ES-I3 (cell line): Measurements from ENCODE around the gene BNC2.

Source experiments
- H3K36me3 ChIP-seq: 2 replicates; pipeline ENCODE4 v1.6.1; 2013; ENCODE audit warnings: mild to moderate bottlenecking, low read length, control low read depth, moderate library complexity; ENCODE audit not compliant: insufficient read depth
- H3K4me1 ChIP-seq: 2 replicates; pipeline ENCODE4 v1.6.1; 2013; ENCODE audit warnings: mild to moderate bottlenecking, control low read depth, low read length; ENCODE audit not compliant: insufficient read depth
- H3K9ac ChIP-seq: 2 replicates; pipeline ENCODE4 v1.6.1; 2013; ENCODE audit warnings: low read depth, mild to moderate bottlenecking, low read length, moderate library complexity
- H3K9me3 ChIP-seq: 2 replicates; pipeline ENCODE4 v1.6.1; 2013; ENCODE audit warnings: mild to moderate bottlenecking, low read length, moderate library complexity; ENCODE audit not compliant: control insufficient read depth, insufficient read depth

The BNC2 gene

DNA sequence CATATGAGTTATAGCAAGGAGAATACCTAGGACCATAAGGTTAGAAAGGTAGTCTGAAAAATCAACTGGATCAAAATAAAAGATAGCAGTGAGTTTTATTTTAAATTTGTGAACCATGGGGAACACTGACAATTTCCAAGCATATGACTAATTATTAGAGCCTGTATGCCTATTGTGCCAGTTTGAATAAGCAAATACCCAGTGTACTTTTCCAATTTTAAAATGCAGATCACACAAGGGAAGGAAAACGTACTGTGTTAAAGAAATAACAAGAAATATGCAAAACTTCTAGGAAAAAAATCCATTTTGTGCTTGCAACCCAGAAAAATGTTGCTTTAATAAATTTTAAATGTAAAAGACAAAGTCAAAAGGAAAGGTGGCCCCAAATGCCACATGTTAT is 257.4 kb downstream of the BNC2 start:
- H3K36me3 ChIP-seq = no peaks in the 10 kb centered on the region
- H3K9me3 ChIP-seq = no peaks in the 10 kb centered on the region
- H3K4me1 ChIP-seq = peaks cover 17% of the 10 kb centered on the region
- H3K9ac ChIP-seq = no peak overlapping the region

DNA sequence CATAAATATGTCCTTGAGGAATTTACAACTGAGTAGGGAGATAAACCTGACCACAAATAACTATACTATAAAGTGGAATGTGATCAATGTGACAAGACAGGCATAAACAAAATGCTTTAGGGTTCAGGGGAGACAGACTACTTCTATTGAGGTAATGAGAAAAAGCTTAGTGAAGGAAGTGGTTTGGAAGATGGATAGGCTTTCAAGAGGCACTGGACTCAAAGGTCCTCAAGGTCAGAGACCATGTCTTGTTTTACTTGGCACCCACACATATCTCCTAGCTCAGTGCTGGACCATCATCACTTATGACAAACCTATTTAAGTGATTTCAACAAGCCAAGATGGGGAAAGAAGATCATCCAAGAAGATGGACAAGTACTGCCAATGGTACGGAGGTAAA is 257.8 kb downstream of the BNC2 start:
- Histone ChIP-seq H3K9me3 (no peaks in the 10 kb centered on the region), H3K36me3 (no peaks in the 10 kb centered on the region), H3K9ac (no peak overlapping the region), H3K4me1 (peaks cover 17% of the 10 kb centered on the region)

DNA sequence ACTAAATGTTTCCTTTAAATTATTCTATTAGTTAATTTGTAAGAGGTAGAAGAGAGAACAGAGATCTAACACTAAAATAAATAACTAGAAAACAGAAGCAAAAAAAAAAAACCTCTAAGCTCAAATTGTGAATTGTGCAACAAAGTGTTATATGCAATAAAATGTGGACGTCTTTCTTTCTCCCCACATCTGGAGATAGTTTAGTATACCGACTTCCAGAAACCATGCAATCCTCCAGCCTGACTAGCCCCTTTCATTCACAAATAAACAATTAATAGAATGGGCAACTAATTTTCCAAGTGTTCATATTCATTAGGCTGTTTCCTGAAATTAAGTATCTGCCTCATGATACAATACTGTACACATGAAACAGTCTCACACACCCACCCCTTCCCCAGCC is 258.5 kb downstream of the BNC2 start:
- Histone ChIP-seq H3K9ac (no peak overlapping the region), H3K9me3 (no peaks in the 10 kb centered on the region), H3K36me3 (no peaks in the 10 kb centered on the region), H3K4me1 (peaks cover 17% of the 10 kb centered on the region)

DNA sequence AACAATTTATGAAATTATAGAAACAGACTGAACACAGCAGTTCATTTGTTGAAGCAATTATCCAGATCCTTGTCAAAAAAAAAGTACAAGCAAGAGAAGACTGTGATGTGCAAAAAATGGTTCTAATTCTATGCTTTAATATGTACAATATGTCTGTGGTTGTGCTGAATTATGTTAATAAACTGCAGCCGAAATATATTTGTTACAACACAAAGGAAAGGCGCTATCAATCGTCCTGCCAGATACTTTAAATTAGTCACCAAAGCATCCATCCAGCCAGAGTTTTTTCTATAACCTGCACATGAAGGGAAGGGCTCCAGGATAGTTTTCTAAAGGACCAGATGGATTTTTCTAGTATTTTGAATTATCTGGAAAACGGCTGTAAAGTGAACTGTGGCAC is 259.5 kb downstream of the BNC2 start:
- Histone ChIP-seq H3K36me3 (no peaks in the 10 kb centered on the region), H3K9ac (no peak overlapping the region), H3K4me1 (peaks cover 17% of the 10 kb centered on the region), H3K9me3 (no peaks in the 10 kb centered on the region)

DNA sequence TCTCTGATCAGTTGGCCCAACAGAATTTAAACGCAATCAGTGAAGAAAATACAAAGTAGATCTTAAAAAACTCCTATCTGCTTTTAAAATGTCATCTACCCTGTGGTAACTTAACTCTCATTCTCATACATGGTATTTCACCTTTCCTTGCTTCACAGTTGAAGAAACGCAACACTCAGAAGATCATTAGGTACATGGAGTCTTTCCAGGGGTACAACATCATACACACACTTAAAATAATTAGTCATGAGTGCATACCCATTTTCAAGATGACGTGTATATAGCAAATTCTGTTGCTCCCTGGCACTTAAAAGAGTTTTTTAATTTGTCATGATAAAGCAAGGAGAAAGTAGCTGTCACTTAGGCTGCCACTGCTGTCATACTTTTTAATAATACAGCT is 259.9 kb downstream of the BNC2 start:
- Histone ChIP-seq H3K4me1 (peaks cover 17% of the 10 kb centered on the region), H3K9ac (no peak overlapping the region), H3K36me3 (no peaks in the 10 kb centered on the region), H3K9me3 (no peaks in the 10 kb centered on the region)

DNA sequence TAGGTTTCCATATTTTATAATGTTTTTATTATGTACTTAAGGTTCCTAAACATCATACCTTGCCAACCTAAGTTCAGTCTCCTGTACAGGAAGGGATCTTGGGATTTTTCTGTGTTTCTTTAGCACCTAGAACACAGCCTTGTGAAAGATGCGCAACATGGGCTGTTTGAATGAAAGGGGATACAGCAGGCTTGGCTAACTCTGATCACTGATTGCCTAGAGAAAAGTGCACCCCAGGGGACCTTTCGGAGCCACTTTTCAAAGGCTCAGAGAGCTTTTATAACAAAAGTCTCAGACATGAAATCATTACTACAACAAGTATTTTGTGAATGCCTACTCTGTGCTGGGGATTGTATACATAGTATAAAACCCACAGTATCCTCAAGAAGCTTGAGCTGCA is 261.6 kb downstream of the BNC2 start:
- no peaks in the 10 kb centered on the region for H3K9me3 ChIP-seq
- H3K9ac ChIP-seq = no peak overlapping the region

DNA sequence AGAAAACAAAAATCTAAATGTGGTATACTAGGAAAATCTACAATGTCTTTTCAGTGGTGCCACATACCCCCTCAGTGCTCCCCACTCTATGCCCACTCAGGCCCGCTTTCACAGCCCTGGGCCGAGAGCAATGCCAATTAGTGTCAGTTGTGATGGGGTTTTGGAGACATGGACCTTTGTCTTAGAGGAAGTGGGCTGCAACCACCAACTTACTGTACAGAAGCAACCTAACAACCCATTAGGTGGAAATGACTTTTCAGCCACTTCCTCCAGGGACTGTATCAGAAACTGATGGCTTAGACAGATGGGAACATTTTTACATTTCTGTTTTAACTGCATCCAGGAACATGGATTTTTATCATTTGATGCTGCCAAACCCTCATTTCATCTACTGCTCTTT is 268.0 kb downstream of the BNC2 start:
- Histone ChIP-seq H3K4me1 (peaks cover 4% of the 10 kb centered on the region; the same call in 1 of the 2 replicates), H3K9ac (no peak overlapping the region), H3K9me3 (no peaks in the 10 kb centered on the region), H3K36me3 (no peaks in the 10 kb centered on the region)

More for the DNA sequence above, 261.6 kb downstream of the BNC2 start:
- Histone ChIP-seq H3K4me1 (peaks cover 12% of the 10 kb centered on the region), H3K36me3 (no peaks in the 10 kb centered on the region)

DNA sequence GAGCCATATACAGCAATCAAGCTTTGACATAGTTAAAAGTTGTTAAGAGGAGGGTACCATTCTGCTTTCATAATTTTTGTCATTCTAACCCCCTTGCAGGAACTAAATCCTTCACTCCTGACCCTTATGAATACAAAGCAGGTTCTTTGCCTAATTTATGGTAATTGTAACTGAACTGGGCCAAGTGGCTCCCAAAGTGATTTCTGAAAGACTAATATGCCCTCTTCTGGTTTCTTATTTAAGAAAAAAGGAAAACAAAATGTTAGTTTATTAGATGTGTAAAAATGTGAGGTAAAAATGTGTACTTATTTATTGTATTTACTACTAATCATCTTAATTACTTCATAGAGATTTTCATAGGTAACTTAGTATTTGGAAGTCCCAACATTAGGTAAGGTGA is 268.5 kb downstream of the BNC2 start:
- no peaks in the 10 kb centered on the region for H3K36me3 ChIP-seq
- peaks cover 4% of the 10 kb centered on the region; the same call in 1 of the 2 replicates for H3K4me1 ChIP-seq
- H3K9me3 ChIP-seq = no peaks in the 10 kb centered on the region
- H3K9ac ChIP-seq = no peak overlapping the region

DNA sequence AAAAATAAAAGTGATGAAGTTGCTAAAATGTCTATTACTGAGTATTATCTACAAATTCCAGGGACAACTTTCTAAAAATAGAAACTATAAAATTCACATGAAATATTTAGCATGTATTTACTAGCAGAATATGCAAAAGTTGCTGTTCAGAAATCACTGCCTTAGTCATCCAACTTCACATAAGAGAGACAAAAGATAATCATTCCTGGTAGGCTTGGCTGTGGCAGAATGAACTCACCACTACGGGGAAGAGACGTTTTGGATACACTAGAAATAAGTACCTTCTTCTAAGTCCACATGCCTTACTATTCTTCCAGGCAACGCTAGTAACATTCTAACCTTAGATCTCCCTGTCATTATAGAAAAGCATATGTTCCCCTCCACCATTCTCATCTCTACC is 272.2 kb downstream of the BNC2 start:
- H3K4me1 ChIP-seq = peaks cover 4% of the 10 kb centered on the region; the same call in 1 of the 2 replicates
- H3K9ac ChIP-seq = no peak overlapping the region
- H3K9me3 ChIP-seq = no peaks in the 10 kb centered on the region
- H3K36me3 ChIP-seq = no peaks in the 10 kb centered on the region

DNA sequence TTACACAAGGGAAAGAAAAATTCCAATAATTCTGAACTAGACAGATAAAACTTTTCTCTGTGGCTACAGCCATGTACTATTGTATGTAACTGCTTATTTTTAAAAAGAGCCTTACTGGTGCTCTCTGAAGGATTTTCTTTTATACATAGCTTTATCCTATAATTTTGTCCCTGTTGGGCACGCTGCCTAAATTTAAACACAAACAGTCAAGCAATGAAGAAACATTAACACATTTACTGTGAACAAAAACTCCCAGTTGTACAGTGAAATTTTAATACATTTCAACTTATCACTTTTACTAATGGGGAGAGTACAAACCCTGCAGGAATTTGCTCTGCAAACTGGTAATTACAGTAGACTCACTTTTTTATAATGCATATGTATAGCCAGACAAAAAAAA is 273.3 kb downstream of the BNC2 start:
- Histone ChIP-seq H3K9me3 (no peaks in the 10 kb centered on the region), H3K9ac (no peak overlapping the region), H3K36me3 (no peaks in the 10 kb centered on the region), H3K4me1 (peaks cover 4% of the 10 kb centered on the region; the same call in 1 of the 2 replicates)

DNA sequence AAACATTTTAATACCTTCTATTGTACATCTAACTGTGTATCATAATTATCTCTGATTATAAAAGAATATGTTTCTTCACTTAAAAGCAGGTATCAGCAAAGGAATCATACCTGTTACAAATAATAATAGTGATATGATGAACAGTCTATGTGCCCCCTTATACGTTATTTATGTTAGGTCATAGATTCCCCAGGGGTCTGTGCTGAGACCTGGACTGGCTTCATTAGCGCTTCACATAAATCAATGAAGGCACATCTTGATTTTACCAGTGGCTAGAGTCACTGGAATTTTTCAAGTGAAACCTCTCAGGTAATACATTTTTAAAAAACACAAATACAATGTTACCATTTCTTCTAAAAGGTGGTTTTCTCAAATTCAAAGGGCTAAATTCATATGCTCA is 275.2 kb downstream of the BNC2 start:
- Histone ChIP-seq H3K4me1 (no peaks in the 10 kb centered on the region), H3K9ac (no peak overlapping the region), H3K36me3 (no peaks in the 10 kb centered on the region), H3K9me3 (no peaks in the 10 kb centered on the region)

DNA sequence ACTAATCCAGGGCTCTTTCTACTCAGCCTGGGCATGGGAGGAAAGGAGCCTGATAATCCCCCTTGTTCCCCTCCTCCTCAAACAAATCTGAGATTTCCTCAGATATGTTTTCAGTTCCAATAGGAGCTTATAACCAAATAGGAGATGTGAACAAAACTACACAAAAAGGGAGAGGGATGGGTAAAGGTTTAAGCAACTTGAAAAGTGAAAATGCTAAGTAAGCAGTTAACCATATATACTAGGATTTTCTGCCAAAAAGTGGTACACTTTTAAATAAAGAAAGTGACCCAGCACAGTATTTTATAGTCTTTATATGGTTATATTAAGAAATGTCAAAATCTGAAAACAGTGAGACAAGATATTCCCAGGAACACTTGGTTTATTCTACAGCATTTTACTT is 275.7 kb downstream of the BNC2 start:
- no peaks in the 10 kb centered on the region for H3K9me3 ChIP-seq
- H3K4me1 ChIP-seq = no peaks in the 10 kb centered on the region
- no peak overlapping the region for H3K9ac ChIP-seq
- no peaks in the 10 kb centered on the region for H3K36me3 ChIP-seq

DNA sequence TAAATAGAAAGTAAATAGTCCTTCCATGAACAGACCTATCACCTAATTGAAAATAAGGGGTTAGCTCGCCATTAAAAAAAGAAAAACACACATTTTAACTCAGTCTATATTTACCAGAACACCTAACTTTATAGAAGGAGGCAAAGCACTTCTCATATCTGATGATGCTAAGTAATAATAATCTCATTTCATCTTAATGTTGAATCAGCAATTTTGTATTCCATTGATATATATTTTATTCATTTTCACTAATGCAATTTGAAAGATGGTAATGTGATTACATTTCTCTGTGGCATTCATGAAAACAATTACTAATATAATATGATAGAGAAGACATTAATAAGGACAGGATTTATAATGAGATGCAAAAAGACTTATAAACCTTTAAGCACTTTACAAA is 276.7 kb downstream of the BNC2 start:
- Histone ChIP-seq H3K9ac (no peak overlapping the region), H3K4me1 (no peaks in the 10 kb centered on the region), H3K9me3 (no peaks in the 10 kb centered on the region), H3K36me3 (no peaks in the 10 kb centered on the region)

DNA sequence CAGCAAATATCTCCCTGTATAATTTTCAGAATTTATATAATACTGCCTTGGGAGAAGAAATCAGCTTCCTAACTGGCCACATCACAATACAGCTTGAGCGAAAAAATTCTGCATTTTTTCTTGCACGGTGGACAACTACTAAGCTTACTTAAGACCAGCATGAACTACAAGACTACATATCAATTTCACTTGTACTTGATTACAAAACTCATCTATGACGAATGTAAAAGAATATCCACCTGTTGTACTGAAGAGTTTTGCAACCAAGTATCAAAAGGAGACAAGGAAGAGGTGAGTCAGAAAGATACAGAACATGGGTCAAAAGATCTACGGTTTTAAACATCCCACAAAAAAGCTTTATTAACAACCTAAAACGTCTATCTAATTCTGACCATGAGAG is 279.4 kb downstream of the BNC2 start:
- Histone ChIP-seq H3K4me1 (no peaks in the 10 kb centered on the region), H3K36me3 (no peaks in the 10 kb centered on the region), H3K9me3 (no peaks in the 10 kb centered on the region), H3K9ac (no peak overlapping the region)

DNA sequence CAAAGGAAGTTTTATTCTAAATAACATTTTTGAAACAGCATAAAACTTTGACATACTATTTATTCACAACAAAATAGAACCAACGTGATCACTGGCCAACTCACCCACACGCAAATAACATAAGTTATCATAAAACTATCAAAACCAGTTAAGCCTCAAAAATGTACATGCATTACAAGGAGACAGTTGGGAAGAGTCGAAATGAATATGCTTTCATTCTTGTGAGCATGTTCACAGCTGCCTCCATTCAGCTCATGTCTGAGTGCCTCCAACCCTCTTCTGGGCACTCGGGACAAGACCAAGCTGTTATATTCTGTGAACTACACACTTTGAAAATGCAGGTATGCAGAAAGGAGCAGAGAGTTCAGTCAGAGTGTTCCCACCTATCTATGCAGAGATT is 284.9 kb downstream of the BNC2 start:
- Histone ChIP-seq H3K9ac (no peak overlapping the region), H3K36me3 (no peaks in the 10 kb centered on the region; the same call in 1 of the 2 replicates), H3K9me3 (no peaks in the 10 kb centered on the region), H3K4me1 (no peaks in the 10 kb centered on the region)

DNA sequence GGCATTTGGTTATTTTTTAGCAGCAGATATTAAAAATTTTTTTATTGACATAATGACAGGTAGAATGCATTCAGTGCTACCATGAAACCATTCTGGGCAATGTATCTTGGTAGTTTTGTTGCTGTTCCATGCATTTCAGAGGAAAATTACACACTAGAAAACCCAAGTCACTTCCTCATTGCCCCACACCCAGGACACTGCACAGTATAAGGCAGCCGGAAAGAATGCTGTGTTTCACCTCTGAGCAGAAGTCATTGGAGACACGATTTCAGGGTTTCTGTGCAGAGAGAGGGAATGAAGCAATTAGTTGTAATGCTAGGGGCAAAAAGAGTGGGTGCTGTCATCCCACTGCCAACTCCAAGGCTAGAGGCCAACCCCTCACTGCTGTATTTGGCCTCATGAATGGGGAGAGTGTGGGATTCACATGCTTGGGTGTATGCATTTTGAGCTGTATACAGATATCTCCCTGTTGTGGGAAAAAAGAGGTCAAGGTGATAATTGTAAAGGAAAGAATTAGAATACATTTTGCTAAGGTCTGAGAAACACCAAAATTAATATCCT is 290.5 kb downstream of the BNC2 start:
- H3K9me3 ChIP-seq = no peaks in the 10 kb centered on the region
- no peaks in the 10 kb centered on the region; the same call in 1 of the 2 replicates for H3K36me3 ChIP-seq
- no peak overlapping the region for H3K9ac ChIP-seq
- no peaks in the 10 kb centered on the region; the same call in 1 of the 2 replicates for H3K4me1 ChIP-seq
